ENCODE results near the gene ZFYVE28. TPM values are rescaled to one million over a fixed set of nuclear protein-coding genes. Genes with fewer than 3 reads are reported as not detected.

ZFYVE28 gene
- total and polyA plus RNA-seq, 2 experiments from 2014 or later, result 4.6 to 9.6 TPM

GRCh38 chr4:2408976-2409375, 9.5 kb downstream of the ZFYVE28 start:
- Histone ChIP-seq H3F3A (ENCODE audit: insufficient read depth) (peaks cover 10% of the 10 kb centered on the region), H3K9me3 (ENCODE audit: low read depth) (no peaks in the 10 kb centered on the region), H2AFZ (no peak overlapping the region), H3K4me2 (ENCODE audit: unreplicated experiment) (no peak overlapping the region), H3K27ac (no peak overlapping the region), H4K20me1 (ENCODE audit: insufficient read depth) (no peaks in the 10 kb centered on the region), H3K4me1 (ENCODE audit: insufficient read depth) (peaks cover 15% of the 10 kb centered on the region), H3K36me3 (ENCODE audit: low read depth) (no peaks in the 10 kb centered on the region), H3K79me2 (ENCODE audit: insufficient read depth) (no peaks in the 10 kb centered on the region), H3K9me2 (ENCODE audit: insufficient read depth) (no peaks in the 10 kb centered on the region), H3K4me3 (no peak overlapping the region), H3K27me3 (replicated peaks; ENCODE audit: insufficient read depth) (no peaks in the 10 kb centered on the region), H3K9ac (no peak overlapping the region)
- no peak for DNase-seq
- WGBS, 2 experiments (ENCODE audit: low coverage in 1 of 2, low lambda C conversion rate in 2 of 2, missing lambda C conversion rate in 2 of 2), result 91 to 97% methylated on average over 7 to 10 of the region's 10 CpGs
- no peak for TF ChIP-seq EZH2 (IDR thresholded peaks at IDR 0.05; ENCODE audit: insufficient read depth, poor library complexity, severe bottlenecking)
- no peak for TF ChIP-seq EZH2phosphoT487 (IDR thresholded peaks at IDR 0.05; ENCODE audit: insufficient read depth, low read depth)
- in situ Hi-C loops (cut with MboI), result no loop called here

GRCh38 chr4:2408401-2408958, 10.0 kb downstream of the ZFYVE28 start:
- Histone ChIP-seq H2AFZ (no peak overlapping the region), H3K9me3 (ENCODE audit: low read depth) (no peaks in the 10 kb centered on the region), H3K4me2 (ENCODE audit: unreplicated experiment) (no peak overlapping the region), H4K20me1 (ENCODE audit: insufficient read depth) (no peaks in the 10 kb centered on the region), H3K79me2 (ENCODE audit: insufficient read depth) (no peaks in the 10 kb centered on the region), H3K36me3 (ENCODE audit: low read depth) (no peaks in the 10 kb centered on the region), H3K4me1 (ENCODE audit: insufficient read depth) (peaks cover 10% of the 10 kb centered on the region), H3K9ac (no peak overlapping the region), H3K27me3 (replicated peaks; ENCODE audit: insufficient read depth) (no peaks in the 10 kb centered on the region), H3F3A (ENCODE audit: insufficient read depth) (peaks cover 9% of the 10 kb centered on the region), H3K4me3 (no peak overlapping the region), H3K27ac (no peak overlapping the region), H3K9me2 (ENCODE audit: insufficient read depth) (no peaks in the 10 kb centered on the region)
- no peak for TF ChIP-seq EZH2phosphoT487 (IDR thresholded peaks at IDR 0.05; ENCODE audit: insufficient read depth, low read depth)
- no peak for TF ChIP-seq EZH2 (IDR thresholded peaks at IDR 0.05; ENCODE audit: insufficient read depth, poor library complexity, severe bottlenecking)
- in situ Hi-C loops (cut with MboI), result no loop called here
- WGBS, 2 experiments (ENCODE audit: low coverage in 1 of 2, low lambda C conversion rate in 2 of 2, missing lambda C conversion rate in 2 of 2), result 71 to 75% methylated on average over 14 of the region's 15 CpGs
- no peak for DNase-seq

GRCh38 chr4:2407991-2408342, 10.5 kb downstream of the ZFYVE28 start:
- Histone ChIP-seq H3K9me3 (ENCODE audit: low read depth) (no peaks in the 10 kb centered on the region), H3F3A (ENCODE audit: insufficient read depth) (peaks cover 9% of the 10 kb centered on the region), H3K4me2 (ENCODE audit: unreplicated experiment) (no peak overlapping the region), H3K27me3 (replicated peaks; ENCODE audit: insufficient read depth) (no peaks in the 10 kb centered on the region), H3K4me3 (no peak overlapping the region), H3K9ac (no peak overlapping the region), H4K20me1 (ENCODE audit: insufficient read depth) (no peaks in the 10 kb centered on the region), H3K79me2 (ENCODE audit: insufficient read depth) (no peaks in the 10 kb centered on the region), H2AFZ (no peak overlapping the region), H3K9me2 (ENCODE audit: insufficient read depth) (no peaks in the 10 kb centered on the region), H3K36me3 (ENCODE audit: low read depth) (no peaks in the 10 kb centered on the region), H3K4me1 (ENCODE audit: insufficient read depth) (peaks cover 9% of the 10 kb centered on the region), H3K27ac (no peak overlapping the region)
- WGBS, 2 experiments (ENCODE audit: low coverage in 1 of 2, low lambda C conversion rate in 2 of 2, missing lambda C conversion rate in 2 of 2), result 97 to 98% methylated on average over 3 of the region's 3 CpGs
- in situ Hi-C loops (cut with MboI), result no loop called here
- DNase-seq, result no peak
- TF ChIP-seq EZH2 (IDR thresholded peaks at IDR 0.05; ENCODE audit: insufficient read depth, poor library complexity, severe bottlenecking) (no peak), EZH2phosphoT487 (IDR thresholded peaks at IDR 0.05; ENCODE audit: insufficient read depth, low read depth) (no peak)

GRCh38 chr4:2406920-2407319, 11.5 kb downstream of the ZFYVE28 start:
- H3K4me2 ChIP-seq (ENCODE audit: unreplicated experiment), result no peak overlapping the region
- H2AFZ ChIP-seq, result no peak overlapping the region
- no peaks in the 10 kb centered on the region for H4K20me1 ChIP-seq (ENCODE audit: insufficient read depth)
- peaks cover 8% of the 10 kb centered on the region for H3K4me1 ChIP-seq (ENCODE audit: insufficient read depth)
- TF ChIP-seq EZH2phosphoT487 (IDR thresholded peaks at IDR 0.05; ENCODE audit: insufficient read depth, low read depth), result no peak
- TF ChIP-seq EZH2 (IDR thresholded peaks at IDR 0.05; ENCODE audit: insufficient read depth, poor library complexity, severe bottlenecking), result no peak
- no peak overlapping the region for H3K4me3 ChIP-seq
- no peaks in the 10 kb centered on the region for H3K9me2 ChIP-seq (ENCODE audit: insufficient read depth)
- no peak for DNase-seq
- H3K79me2 ChIP-seq (ENCODE audit: insufficient read depth), result no peaks in the 10 kb centered on the region
- H3K36me3 ChIP-seq (ENCODE audit: low read depth), result no peaks in the 10 kb centered on the region
- H3F3A ChIP-seq (ENCODE audit: insufficient read depth), result peaks cover under 1% of the 10 kb centered on the region; the same call in 1 of the 2 replicates
- no peaks in the 10 kb centered on the region for H3K9me3 ChIP-seq (ENCODE audit: low read depth)
- no peak overlapping the region for H3K9ac ChIP-seq
- WGBS, 2 experiments (ENCODE audit: low coverage in 1 of 2, low lambda C conversion rate in 2 of 2, missing lambda C conversion rate in 2 of 2), result 71 to 75% methylated on average over 7 of the region's 7 CpGs
- no peak overlapping the region for H3K27ac ChIP-seq
- H3K27me3 ChIP-seq (replicated peaks; ENCODE audit: insufficient read depth), result no peaks in the 10 kb centered on the region
- in situ Hi-C loops (cut with MboI), result no loop called here

- Histone ChIP-seq H3F3A (ENCODE audit: insufficient read depth) (no peaks in the 10 kb centered on the region), H4K20me1 (ENCODE audit: insufficient read depth) (no peaks in the 10 kb centered on the region), H3K9me2 (ENCODE audit: insufficient read depth) (no peaks in the 10 kb centered on the region), H3K4me3 (no peak overlapping the region), H3K27ac (no peak overlapping the region), H3K79me2 (ENCODE audit: insufficient read depth) (no peaks in the 10 kb centered on the region), H3K4me2 (ENCODE audit: unreplicated experiment) (no peak overlapping the region), H3K9me3 (ENCODE audit: low read depth) (no peaks in the 10 kb centered on the region), H2AFZ (no peak overlapping the region), H3K36me3 (ENCODE audit: low read depth) (no peaks in the 10 kb centered on the region), H3K4me1 (ENCODE audit: insufficient read depth) (peaks cover 12% of the 10 kb centered on the region), H3K27me3 (replicated peaks; ENCODE audit: insufficient read depth) (no peaks in the 10 kb centered on the region), H3K9ac (no peak overlapping the region)
- in situ Hi-C loops (cut with MboI), result no loop called here
- no peak for TF ChIP-seq EZH2phosphoT487 (IDR thresholded peaks at IDR 0.05; ENCODE audit: insufficient read depth, low read depth)
- TF ChIP-seq EZH2 (IDR thresholded peaks at IDR 0.05; ENCODE audit: insufficient read depth, poor library complexity, severe bottlenecking), result no peak
- DNase-seq, result no peak
- WGBS, 2 experiments (ENCODE audit: low coverage in 1 of 2, low lambda C conversion rate in 2 of 2, missing lambda C conversion rate in 2 of 2), result 89 to 91% methylated on average over 10 of the region's 10 CpGs
Observed at GRCh38 chr4:2406406-2406805, 12.0 kb downstream of the ZFYVE28 start.
